ENCODE results near the gene KLHDC4. TPM values are rescaled to one million over a fixed set of nuclear protein-coding genes. Genes with fewer than 3 reads are reported as not detected.

Gene KLHDC4
- total RNA-seq, 1 experiment from 2014 or later, result 76.2 TPM

DNA sequence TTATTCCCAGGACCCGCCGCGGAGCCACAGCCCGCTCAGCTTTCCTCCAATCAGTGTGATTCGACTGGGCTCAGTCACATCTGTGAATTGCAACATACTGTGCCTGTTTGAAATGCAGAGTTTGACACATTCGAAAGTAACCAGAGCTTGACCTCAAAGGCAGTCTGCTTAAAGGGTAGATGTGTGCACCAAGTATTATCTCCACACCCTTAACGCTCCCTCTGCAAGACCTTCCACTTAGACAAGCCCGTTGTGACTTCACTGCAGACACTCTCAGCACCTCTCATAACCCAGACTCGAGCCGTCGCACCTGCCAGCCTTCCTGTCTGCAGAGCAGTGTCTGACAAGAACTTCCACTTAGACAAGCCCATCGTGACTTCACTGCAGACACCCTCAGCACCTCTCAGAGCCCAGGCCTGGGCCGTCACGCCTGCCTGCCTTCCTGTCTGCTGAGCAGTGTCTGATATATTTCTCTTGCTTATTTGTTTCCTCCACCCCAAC lies 3.7 kb downstream of the KLHDC4 start:
- Mint-ChIP-seq H3K4me3 (no peak overlapping the region), H3K27me3 (ENCODE audit: low read depth) (no peaks in the 10 kb centered on the region), H3K4me1 (peaks cover 4 to 8% of the 10 kb centered on the region in 2 experiments; a peak in 3 of 4 replicates), H3K36me3 (ENCODE audit: insufficient read depth in 1 of 3, low read depth in 3 of 3) (peaks cover 32 to 61% (median 59%) of the 10 kb centered on the region in 3 experiments; a peak in 6 of 7 replicates), H3K27ac (peak overlapping the region in 1 of 3 experiments; percentile 34; a peak in 2 of 7 replicates), H3K9me3 (no peaks in the 10 kb centered on the region)
- no peak overlapping the region for H3K56ac ChIP-seq (ENCODE audit: insufficient read length, low read depth, low read length)
- no peak overlapping the region for H2BK120ac ChIP-seq (ENCODE audit: low read depth, low read length, poor library complexity, severe bottlenecking)
- H3K9ac ChIP-seq (ENCODE audit: extremely low read depth, insufficient read length, low read length), result no peak overlapping the region
- peaks cover 19% of the 10 kb centered on the region; the same call in 1 of the 2 replicates for H3K79me2 ChIP-seq (ENCODE audit: insufficient read depth, low read length)
- no peak overlapping the region for H3K27ac ChIP-seq (ENCODE audit: insufficient read length, low read depth, low read length)
- H3K27me3 ChIP-seq (ENCODE audit: insufficient read depth, low read length), result no peaks in the 10 kb centered on the region
- H3K4me2 ChIP-seq (ENCODE audit: insufficient read depth, insufficient read length, low read length), result no peak overlapping the region
- TF ChIP-seq CTCF (conservative IDR thresholded peaks at IDR 0.05), result no peak
- no peak overlapping the region for H2BK15ac ChIP-seq (ENCODE audit: low read depth, low read length)
- H3K18ac ChIP-seq (ENCODE audit: insufficient read length, low read depth, low read length), result no peak overlapping the region
- no peak overlapping the region for H2AK5ac ChIP-seq (ENCODE audit: insufficient read length, low read length)
- no peaks in the 10 kb centered on the region for H3K9me3 ChIP-seq (ENCODE audit: control insufficient read depth, low read depth, low read length)
- no peak overlapping the region for H4K8ac ChIP-seq (replicated peaks; ENCODE audit: insufficient read length, low read depth, low read length)
- no peaks in the 10 kb centered on the region for H3K4me1 ChIP-seq (ENCODE audit: insufficient read depth, low read length)
- H2BK12ac ChIP-seq (ENCODE audit: insufficient read length, low read depth, low read length), result no peak overlapping the region
- no CpG with 5 or more reads among the region's 14 CpGs for WGBS (ENCODE audit: extremely low coverage, insufficient read length, low lambda C conversion rate)
- DNase-seq, result no peak
- H3K23me2 ChIP-seq (ENCODE audit: insufficient read length, low read depth, low read length, poor library complexity, severe bottlenecking), result peaks cover 10% of the 10 kb centered on the region
- H4K20me1 ChIP-seq (ENCODE audit: control insufficient read depth, insufficient read depth, insufficient read length), result no peaks in the 10 kb centered on the region
- no peak overlapping the region for H3K4ac ChIP-seq (ENCODE audit: low read depth, low read length)
- no peak overlapping the region for H4K91ac ChIP-seq (ENCODE audit: insufficient read length, low read depth, low read length)
- no peak overlapping the region for H2BK5ac ChIP-seq (ENCODE audit: insufficient read length, low read length)
- peaks cover 11% of the 10 kb centered on the region for H3K79me1 ChIP-seq (ENCODE audit: insufficient read depth, low read depth, low read length, poor library complexity, severe bottlenecking)
- H2BK20ac ChIP-seq (ENCODE audit: low read depth, low read length, poor library complexity, severe bottlenecking), result no peak overlapping the region
- H3K14ac ChIP-seq (ENCODE audit: insufficient read depth, low read length), result no peak overlapping the region
- no peak overlapping the region for H2AFZ ChIP-seq (ENCODE audit: low read length)
- H4K5ac ChIP-seq (ENCODE audit: insufficient read length, low read depth, low read length), result no peak overlapping the region
- H3K23ac ChIP-seq (ENCODE audit: insufficient read length, low read depth, low read length), result no peak overlapping the region
- H3T11ph ChIP-seq (ENCODE audit: low read length), result no peak overlapping the region

Data from H9 (cell line).